GM21825 (cell line): ENCODE results near the gene CLDN6.
A peak's percentile ranks its signal among the peaks of the same experiment; 100 is the strongest.

ENCODE experiments used
- ATAC-seq: cut with Tn5 transposase; IDR thresholded peaks from one replicate; pipeline ENCODE4 v1.9.1; 2021; ENCODE audit warnings: mild to moderate bottlenecking, moderate library complexity; ENCODE audit not compliant: unreplicated experiment

The CLDN6 gene

DNA sequence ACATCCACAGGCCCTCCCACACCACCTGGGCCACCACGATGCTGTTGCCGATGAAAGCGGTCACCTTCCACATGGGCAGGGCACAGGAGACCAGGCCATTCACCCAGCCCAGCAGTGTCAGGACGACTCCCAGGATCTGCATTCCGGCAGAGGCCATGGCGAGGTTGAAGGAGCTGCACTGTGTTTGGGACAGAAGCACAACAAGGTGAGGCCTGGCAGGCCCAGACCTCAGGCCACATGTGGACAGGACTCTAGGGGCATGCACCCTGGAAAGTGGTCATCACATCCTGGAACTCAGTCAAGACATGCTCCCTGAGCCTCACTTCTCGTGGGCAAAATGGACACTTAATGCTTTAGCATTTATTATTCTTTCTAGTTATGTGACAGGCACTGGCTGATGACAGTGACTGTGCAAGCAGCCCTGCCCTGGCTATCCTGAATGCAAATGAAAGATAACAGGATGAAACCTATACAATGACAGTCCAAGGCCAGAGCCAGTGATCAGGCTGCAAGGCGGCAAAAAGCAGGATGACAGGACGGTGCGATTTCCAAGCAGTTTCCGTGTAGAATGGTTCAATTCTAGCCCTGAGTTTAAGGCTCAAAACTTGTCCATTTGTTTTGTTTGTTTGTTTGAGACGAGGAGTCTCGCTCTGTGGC, 2.0 kb downstream of the CLDN6 start:
- ATAC-seq = no peak

GRCh38 chr16:3014971-3015370, 3.0 kb downstream of the CLDN6 start:
- no peak for ATAC-seq

DNA sequence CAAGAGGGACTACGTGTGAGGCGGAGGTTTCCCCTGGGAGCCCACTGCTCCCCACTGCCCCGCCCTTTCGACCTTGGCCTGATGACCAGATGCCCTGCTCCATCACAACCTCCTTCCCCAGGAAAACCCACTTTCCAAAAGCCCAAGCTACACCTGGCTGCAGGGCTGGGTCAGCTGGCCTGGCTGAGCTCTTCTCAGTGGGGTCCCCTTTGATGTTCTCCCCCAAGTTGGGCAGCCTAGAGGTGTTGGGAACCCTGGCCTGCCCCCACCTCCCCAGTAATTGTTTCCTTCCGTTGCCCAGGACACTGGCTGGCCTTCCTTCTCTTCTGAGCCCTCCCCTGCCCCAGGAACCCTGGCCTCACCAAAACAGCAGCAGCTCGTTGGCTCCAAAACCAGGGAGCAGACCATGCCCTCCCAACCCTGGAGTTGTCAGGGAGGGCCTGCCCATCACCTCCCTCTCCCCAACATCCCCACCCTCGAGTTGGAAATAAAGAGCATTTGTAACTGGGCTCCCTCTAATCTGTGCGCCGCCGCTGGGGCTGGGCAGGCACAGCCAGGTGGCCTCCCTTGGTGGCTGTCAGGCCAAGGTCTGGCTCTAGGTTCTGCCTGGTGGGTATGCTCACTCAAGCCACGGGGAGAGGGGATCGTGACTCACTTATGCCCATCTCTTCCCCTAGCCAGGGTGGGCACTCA, 3.8 kb downstream of the CLDN6 start:
- no peak for ATAC-seq

DNA sequence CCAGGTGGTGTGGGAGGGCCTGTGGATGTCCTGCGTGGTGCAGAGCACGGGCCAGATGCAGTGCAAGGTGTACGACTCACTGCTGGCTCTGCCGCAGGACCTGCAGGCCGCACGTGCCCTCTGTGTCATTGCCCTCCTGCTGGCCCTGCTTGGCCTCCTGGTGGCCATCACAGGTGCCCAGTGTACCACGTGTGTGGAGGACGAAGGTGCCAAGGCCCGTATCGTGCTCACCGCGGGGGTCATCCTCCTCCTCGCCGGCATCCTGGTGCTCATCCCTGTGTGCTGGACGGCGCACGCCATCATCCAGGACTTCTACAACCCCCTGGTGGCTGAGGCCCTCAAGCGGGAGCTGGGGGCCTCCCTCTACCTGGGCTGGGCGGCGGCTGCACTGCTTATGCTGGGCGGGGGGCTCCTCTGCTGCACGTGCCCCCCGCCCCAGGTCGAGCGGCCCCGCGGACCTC, 4.5 kb downstream of the CLDN6 start:
- no peak for ATAC-seq

- no peak for ATAC-seq
Observed at GRCh38 chr16:3012828-3013420, 5.1 kb downstream of the CLDN6 start, which contains the start of gene CLDN9. Gene CLDN9 (plus strand): TSS chr16:3012923. CDS start chr16:3013363, 440 bp downstream.

DNA sequence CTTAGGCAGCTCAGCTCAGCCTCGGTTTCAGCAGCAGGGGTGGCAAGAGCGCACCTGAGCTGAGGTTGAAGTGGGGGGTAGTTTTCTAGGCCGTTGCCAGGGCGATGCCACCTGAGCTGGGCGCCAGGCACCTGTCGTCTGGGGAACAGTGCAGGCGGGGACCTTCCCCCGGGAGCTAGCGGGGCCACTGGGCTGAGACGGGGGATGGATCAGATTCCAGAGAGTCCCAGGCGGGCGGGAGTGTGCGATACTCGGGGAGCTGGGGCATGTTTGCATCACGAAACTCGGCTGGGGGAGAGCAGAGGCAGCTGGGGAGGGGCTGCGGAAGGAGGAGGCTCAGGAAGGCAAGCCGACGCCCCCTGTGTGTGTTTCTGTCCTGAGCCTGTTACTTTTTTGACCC, 5.7 kb downstream of the CLDN6 start:
- no peak for ATAC-seq

DNA sequence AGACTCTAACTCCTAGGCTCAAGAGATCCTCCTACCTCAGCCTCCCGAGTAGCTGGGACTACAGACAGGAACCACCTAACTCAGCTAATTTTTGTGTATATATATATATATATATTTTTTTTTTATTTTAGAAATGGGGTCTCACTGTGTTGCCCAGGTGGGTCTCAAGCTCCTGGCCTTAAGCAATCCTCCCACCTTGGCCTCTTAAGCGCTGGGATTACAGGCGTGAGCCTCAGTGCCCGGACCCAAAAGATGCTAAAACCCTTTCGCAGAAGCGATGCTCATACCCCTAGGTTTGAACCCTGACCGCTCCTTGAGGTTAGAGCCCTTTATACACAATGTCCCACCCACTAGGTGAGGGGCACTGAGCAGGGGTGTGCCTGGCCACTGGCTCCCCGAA, 7.5 kb downstream of the CLDN6 start:
- no peak for ATAC-seq

GRCh38 chr16:3009568-3010390, 8.2 kb downstream of the CLDN6 start:
- ATAC-seq = no peak

DNA sequence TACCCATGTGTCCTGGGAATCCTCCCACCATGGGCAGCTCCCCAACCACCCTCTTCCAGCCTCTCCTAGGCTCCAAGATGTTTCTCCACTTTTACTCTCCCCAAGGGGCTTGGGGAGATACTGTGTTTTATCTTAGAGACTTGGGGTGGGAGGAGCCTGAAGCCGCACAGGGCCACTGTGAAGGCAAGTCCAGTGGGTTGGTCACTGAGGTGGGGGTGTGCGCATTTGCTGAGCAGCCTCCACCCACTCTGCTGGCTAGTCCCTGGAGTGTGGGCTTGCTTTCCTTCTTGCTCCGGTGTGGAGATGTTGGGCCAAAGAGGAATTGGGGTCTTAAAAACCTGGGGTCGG, 9.3 kb downstream of the CLDN6 start:
- no peak for ATAC-seq

DNA sequence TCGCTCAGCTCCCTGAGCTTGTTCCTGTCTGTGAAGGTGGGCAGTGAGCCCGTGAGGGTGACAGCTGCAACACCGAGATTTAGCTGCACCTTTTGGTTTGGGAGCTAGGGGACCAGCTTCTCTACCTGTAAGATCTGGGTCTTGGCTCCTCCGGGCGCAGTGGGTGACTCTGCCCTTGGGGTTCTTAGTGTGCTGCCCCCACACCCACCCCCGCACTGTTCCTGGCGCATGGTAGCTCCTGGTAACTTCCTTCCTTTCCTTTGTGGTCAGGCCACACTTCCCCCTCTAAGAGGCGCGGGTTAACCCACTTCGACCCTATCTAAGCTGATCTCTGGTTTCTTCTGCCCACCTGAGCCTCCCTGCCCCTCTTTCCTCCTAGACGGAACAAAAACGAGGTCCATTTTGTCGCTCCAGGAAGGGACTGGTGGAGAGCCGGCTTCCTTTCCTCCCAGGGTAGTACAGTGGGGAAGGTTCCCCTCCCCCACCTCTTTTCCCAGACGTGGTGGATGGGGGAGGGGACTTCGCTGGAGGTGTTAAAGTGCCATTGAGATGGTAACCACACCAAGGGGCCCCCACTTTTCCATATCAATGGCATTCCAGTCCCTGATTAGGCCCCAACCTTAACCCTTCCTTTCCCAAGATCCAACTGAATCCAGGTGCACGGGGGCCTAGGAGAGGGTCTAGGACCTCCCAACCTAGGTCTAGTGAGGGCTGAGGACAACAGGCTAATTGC, 9.9 kb downstream of the CLDN6 start:
- ATAC-seq = no peak

DNA sequence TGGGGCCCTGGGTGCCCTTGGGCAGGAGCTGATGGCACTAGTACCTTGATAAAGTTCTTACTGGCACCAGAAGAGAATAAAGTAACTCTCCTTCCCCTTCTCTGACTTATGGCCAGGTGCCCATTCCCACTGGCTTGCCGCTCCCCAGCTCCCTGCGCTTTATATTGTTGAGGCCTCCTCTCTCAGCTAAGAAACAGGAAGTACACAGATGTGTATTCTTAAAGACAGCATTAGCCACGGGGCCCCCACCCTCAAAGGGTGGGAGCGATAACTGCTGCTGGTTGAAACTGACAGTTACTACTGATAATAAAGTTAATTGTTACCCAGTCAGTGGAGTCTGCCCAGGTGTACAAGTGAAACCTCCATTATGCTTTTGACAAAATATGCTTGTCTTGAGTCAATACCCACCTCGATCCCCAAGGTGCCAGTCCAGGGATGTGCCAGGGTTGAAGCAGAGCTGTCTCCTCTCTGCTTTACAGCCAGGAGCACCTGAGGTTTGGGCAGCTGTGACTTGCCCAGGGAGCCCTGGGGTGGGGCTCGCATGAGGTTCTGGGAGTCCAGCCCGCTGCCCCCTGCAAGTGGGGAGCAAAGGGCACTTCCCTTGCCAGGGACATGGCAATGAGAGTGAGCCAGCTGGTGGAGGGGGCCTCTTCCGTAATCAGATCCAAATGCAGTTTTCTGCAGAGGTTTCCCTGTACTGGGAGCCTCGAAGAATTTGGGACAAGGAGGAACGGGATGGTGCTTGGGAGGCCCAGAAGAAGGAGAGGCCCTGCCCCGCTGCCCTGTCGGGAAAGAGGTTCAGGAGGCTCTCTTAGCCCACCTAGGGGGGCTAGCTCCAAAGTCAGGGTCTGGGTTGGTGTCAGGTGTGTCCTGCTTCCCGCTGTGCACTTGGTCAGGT, 10.7 kb downstream of the CLDN6 start:
- no peak for ATAC-seq

DNA sequence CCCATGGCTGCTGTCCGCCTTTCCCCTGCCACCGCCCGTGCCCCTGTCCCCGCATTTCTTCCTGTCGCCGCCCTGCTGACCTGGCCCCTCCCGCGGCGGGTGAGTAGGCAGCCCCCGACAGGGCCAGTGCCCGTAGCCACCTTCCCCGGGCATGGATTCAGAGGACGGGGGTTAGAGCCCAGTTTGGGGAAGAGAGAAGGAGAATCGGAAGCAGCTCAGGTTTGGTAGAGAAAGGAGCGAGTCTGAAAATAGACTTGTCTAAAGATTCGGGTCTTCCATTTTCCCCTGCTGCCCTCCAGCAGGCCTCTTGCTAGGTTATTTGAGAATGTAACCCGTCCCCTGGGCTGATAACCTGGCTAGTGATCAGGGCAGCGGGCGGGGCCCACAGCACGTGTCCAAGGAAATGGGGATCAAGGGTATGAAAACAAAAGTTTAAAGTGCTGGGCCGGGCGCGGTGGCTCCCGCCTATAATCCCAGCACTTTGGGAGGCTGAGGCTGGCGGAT, 13.2 kb downstream of the CLDN6 start:
- ATAC-seq = no peak

DNA sequence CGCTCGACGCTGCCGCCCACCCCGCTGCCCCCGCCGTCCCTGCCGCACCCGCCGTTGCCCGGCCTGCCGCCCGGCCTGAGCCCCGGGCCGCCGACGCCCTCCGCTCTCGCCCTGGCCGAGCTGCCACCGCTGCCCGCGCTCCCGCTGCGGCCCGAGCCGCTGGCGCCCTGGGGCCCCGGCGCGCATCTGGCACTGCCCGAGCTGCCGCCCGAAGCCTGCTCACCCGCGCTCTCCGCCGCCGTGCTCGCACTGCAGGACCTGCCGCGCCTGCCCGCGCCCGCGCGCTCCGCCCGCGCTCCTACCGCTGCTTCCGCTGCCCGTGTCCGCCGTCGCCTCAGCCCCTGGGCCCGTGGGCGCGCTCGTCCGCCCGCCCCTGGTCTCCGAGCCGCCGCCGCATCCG, 13.7 kb downstream of the CLDN6 start:
- peak; percentile 16 for ATAC-seq

DNA sequence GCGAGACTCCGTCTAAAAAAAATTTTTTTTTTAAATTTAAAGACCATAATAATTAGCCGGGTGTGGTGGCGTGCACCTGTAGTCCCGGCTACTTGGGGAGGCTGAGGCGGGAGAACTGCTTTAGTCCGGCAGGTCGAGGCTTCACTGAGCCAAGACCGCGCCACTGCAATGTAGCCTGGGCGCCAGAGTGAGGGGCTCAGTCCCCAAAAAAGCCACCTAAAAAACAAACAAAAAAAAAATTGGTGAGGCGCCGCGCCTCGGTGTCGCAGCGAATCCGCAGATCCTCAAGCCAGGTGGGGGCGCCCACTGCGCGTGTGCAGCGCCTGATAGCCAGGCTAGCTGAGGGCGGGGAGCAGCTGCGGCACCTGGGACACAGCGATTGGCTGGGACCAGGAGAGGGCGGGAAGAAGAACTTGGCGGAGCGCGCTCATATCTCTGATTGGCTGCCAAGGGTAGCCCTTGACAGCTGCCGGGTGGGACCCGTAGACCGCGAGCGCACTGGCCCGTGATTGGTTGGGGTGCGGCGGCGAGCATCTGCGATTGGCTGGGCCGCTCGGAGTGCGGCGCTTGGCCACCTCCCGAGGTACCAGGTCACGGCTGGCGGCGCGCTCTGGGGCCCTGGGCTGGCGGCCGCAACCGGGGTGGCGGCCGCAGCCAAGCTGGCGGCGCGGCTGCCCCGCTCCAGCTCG, 14.3 kb downstream of the CLDN6 start:
- peak; percentile 93 for ATAC-seq

GRCh38 chr16:3001316-3001715, 16.7 kb downstream of the CLDN6 start:
- ATAC-seq = no peak

DNA sequence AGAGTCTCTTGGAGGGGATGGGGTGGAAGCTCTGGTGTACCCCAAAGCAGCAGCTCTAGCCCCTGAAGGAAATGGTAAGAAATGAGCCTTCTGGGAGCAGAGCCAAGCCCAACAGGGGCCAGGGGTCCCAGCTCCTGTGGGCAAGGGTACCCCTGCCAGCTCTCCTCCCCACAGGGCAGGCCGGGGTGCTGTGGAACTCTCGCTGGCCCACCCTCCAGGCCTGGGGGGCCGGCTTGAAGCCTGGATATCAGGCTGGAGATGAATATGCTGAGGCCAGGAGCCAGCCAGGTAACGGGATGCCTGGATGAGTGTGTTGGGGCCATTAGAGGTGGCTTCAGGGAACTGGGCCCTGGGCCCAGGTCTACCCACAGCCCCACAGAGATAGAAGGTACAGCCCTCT, 17.4 kb downstream of the CLDN6 start:
- ATAC-seq = no peak

DNA sequence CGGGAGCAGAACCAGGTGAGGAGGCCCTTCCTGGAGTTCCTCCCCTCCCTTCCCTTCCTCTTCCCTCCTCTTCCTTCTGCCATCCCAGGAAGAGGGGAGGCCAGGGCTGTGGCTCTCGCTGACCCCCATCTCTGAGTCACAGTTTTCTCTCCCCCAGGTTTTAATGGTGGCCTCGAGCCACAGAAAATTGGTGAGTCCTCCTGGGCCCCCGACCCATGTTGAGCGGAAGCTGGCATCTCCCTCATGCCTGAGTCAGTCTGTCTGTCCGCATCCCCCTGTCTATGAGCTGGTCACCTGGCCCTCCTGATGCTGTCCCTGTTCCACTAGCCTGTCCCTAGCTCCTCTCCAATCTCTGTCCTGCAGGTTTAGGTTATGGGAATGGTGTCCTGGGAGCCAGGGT, 18.1 kb downstream of the CLDN6 start:
- no peak for ATAC-seq

GRCh38 chr16:2996298-2996697, 21.7 kb downstream of the CLDN6 start:
- ATAC-seq = no peak
